Activated T-helper 17 cell treated with anti-CD3 and anti-CD28 coated beads, Interleukin-2, amount 50 U/mL, for 72 hours (primary cell): Measurements from ENCODE around the gene GRP. TPM values are rescaled to one million over a fixed set of nuclear protein-coding genes. Genes with fewer than 3 reads are reported as not detected.

Source experiments
- ATAC-seq: fragments of 150-1000 bp; cut with Tn5 transposase; replicated peaks from 2 replicates; pipeline ENCODE4 v1.10.0; 2021; ENCODE audit warnings: mild to moderate bottlenecking, moderate library complexity
- H3K27ac Mint-ChIP-seq: one replicate; pipeline ENCODE4 v1.8.0; 2022; ENCODE audit warnings: mixed read lengths
- H3K27me3 Mint-ChIP-seq: one replicate; pipeline ENCODE4 v1.8.0; 2022; ENCODE audit warnings: mixed read lengths
- H3K36me3 Mint-ChIP-seq: one replicate; pipeline ENCODE4 v1.8.0; 2022; ENCODE audit warnings: low read depth, mild to moderate bottlenecking, mixed read lengths
- H3K4me1 Mint-ChIP-seq: one replicate; pipeline ENCODE4 v1.8.0; 2022; ENCODE audit warnings: mixed read lengths
- H3K4me3 Mint-ChIP-seq: one replicate; pipeline ENCODE4 v1.8.0; 2022; ENCODE audit warnings: mild to moderate bottlenecking, mixed read lengths
- H3K9me3 Mint-ChIP-seq: one replicate; pipeline ENCODE4 v1.8.0; 2022; ENCODE audit warnings: mixed read lengths
- total RNA-seq, 2 donors: library from RNA; stranded (reverse); gene quantifications; one replicate each; pipeline ENCODE4 v1.2.3, GENCODE V29; 2022

Gene GRP
- total RNA-seq, 2 donors from 2014 or later = not detected

DNA sequence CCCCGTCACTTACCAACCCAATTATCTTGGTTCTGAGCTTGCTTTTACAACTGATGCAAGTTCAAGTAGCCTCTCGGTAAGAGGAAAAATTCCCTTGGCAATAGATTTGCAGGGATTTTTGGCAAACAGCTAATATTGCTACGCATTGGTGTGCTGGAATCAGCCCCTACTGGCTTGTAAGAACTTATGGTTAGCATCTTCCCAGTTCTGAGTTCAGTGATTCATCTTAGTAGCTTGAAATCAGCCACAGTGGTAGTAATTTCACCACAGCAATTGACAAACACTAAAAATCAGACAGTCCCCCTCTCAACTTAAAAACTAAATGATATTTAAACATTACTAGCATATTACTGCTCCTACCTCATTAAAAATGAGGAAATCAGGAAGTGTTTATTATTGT is 59.2 kb downstream of the GRP start:
- H3K36me3 Mint-ChIP-seq = peaks cover 5% of the 10 kb centered on the region
- peaks cover 66% of the 10 kb centered on the region for H3K27me3 Mint-ChIP-seq
- H3K4me3 Mint-ChIP-seq = no peak overlapping the region
- H3K9me3 Mint-ChIP-seq = no peaks in the 10 kb centered on the region
- no peaks in the 10 kb centered on the region for H3K4me1 Mint-ChIP-seq
- no peak for ATAC-seq
- H3K27ac Mint-ChIP-seq = no peak overlapping the region

DNA sequence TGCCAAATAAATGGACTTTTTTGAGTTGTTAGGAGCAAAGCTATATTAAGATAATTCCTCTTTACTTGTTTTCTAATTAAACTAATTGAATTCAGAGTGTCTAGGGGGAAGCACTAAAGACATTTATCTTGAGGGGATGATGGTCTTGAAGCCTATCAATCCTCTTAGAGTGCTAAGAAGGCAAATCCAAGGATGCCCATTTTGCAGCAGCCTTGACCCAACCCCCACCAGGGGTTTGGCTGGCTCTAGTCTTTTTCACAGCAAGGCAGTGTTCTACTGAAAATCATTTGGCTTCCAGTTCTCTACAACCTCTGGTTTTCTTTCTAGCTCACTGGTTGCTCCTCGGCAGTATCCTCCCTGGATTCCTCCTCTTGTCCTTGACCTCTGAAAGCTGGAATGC is 59.8 kb downstream of the GRP start:
- no peaks in the 10 kb centered on the region for H3K4me1 Mint-ChIP-seq
- ATAC-seq = no peak
- H3K27me3 Mint-ChIP-seq = peaks cover 66% of the 10 kb centered on the region
- peaks cover 1% of the 10 kb centered on the region for H3K36me3 Mint-ChIP-seq
- H3K9me3 Mint-ChIP-seq = no peaks in the 10 kb centered on the region
- H3K4me3 Mint-ChIP-seq = no peak overlapping the region
- no peak overlapping the region for H3K27ac Mint-ChIP-seq

Other genes with a start within 250 kb of the GRP start
- 10 to 100 TPM; 57.9 to 87.8 TPM for gene SEC11C, start 80.3 kb upstream of the GRP start, total RNA-seq
- gene RAX, start 53.3 kb downstream of the GRP start, total RNA-seq = under 1 TPM in 1 of 2 donors, not detected in 1; 0.24 TPM
- not detected for gene CPLX4, start 98.5 kb downstream of the GRP start, total RNA-seq
- gene LMAN1, start 139.1 kb downstream of the GRP start, total RNA-seq = 100 to 1,000 TPM; 134 to 245 TPM